K562 (cell line): ENCODE results near the gene MRPS18B. TPM values are rescaled to one million over a fixed set of nuclear protein-coding genes. Genes with fewer than 3 reads are reported as not detected.

Experiments used
- FOXK2 ChIP-seq, 2 experiments: fragments of 450-650 bp; IDR thresholded peaks in 1 of 2; conservative IDR thresholded peaks in 1 of 2; 2 replicates each; pipeline ENCODE4 v1.6.1; 2016; ENCODE audit warnings: low read depth in 2 of 2, mild to moderate bottlenecking in 1 of 2
- GTF2E2 ChIP-seq: fragments of 200-800 bp; sonication (Bioruptor generic); IDR thresholded peaks from 2 replicates; pipeline ENCODE4 v1.6.1; 2016; ENCODE audit warnings: missing genetic modification characterization, missing compliant biosample characterization
- HLTF ChIP-seq: fragments of 450-650 bp; IDR thresholded peaks from 2 replicates; pipeline ENCODE4 v1.6.1; 2016
- JUND ChIP-seq, 2 experiments: IDR thresholded peaks; 2 replicates in 1 of 2; 3 replicates in 1 of 2; pipeline ENCODE4 v1.6.1; 2011; ENCODE audit warnings: borderline replicate concordance in 2 of 2, low read depth in 2 of 2, low read length in 2 of 2, improper control_type of control experiment in 1 of 2, missing biosample characterization in 1 of 2, missing genetic modification characterization in 1 of 2, missing genetic modification reagents in 1 of 2
- LCOR ChIP-seq: sonication (generic); formaldehyde crosslinking; IDR thresholded peaks from 2 replicates; pipeline ENCODE4 v1.8.0; 2022; ENCODE audit warnings: mild to moderate bottlenecking, missing genetic modification reagents
- MED1 ChIP-seq: sonication (generic); formaldehyde crosslinking; IDR thresholded peaks from 2 replicates; pipeline ENCODE4 v1.8.1; 2023; ENCODE audit warnings: missing genetic modification reagents, borderline replicate concordance
- SMARCB1 ChIP-seq: IDR thresholded peaks from 2 replicates; pipeline ENCODE4 v1.6.1; 2011; ENCODE audit warnings: improper control_type of control experiment, low read depth; ENCODE audit not compliant: insufficient read length
- ZNF644 ChIP-seq: fragments of 200-800 bp; sonication (Bioruptor generic); IDR thresholded peaks from 2 replicates; pipeline ENCODE4 v1.6.1; 2016; ENCODE audit warnings: low read depth, missing genetic modification characterization, missing compliant biosample characterization
- polyA plus RNA-seq, 8 experiments: library from polyadenylated mRNA; depleted of rRNA in 4 of 8; stranded (reverse) in 5 of 8; unstranded in 3 of 8; fragments of >200 nt; fragmentation: Nextera tagmentation in 2 of 8; fragmentation: Illumina TruSeq in 1 of 8; extraction: Ambion mirVana in 2 of 8; extraction: Trizol in 1 of 8; gene quantifications; 2 replicates each; pipeline versions ENCODE4 v1.2.1 to v1.2.3, GENCODE V29; 2011 to 2014; ENCODE audit warnings: inconsistent platforms in 1 of 8, missing spikeins in 1 of 8
- total RNA-seq, 7 experiments: library from RNA; depleted of rRNA in 6 of 7; stranded (reverse); fragments of >200 nt in 6 of 7; fragmentation: Illumina TruSeq in 2 of 7; extraction: Trizol in 2 of 7; gene quantifications; 2 replicates each; pipeline versions ENCODE4 v1.2.1 to v1.2.3, GENCODE V29; 2011 to 2021; ENCODE audit warnings: low replicate concordance in 1 of 7
- TF ChIP-seq, protein P1 (sequence below): sonication (generic); formaldehyde crosslinking; IDR thresholded peaks from 2 replicates; pipeline ENCODE4 v1.5.0; 2020; ENCODE audit warnings: missing genetic modification reagents
- TF ChIP-seq, protein P2 (sequence below): fragments of 450-650 bp; IDR thresholded peaks from 2 replicates; pipeline ENCODE4 v1.6.1; 2014; ENCODE audit warnings: low read depth, mild to moderate bottlenecking, moderate library complexity, borderline replicate concordance
- TF ChIP-seq, protein P3 (sequence below): fragments of 150-350 bp; IDR thresholded peaks from 2 replicates; pipeline ENCODE4 v1.6.1; 2014; ENCODE audit warnings: low read depth, mild to moderate bottlenecking, low read length, borderline replicate concordance

The MRPS18B gene
- total and polyA plus RNA-seq, 9 of the 15 experiments (the other 6 are each of a cell fraction or from before 2014, with no cell fraction given), result 132 to 383 (median 178) TPM

DNA sequence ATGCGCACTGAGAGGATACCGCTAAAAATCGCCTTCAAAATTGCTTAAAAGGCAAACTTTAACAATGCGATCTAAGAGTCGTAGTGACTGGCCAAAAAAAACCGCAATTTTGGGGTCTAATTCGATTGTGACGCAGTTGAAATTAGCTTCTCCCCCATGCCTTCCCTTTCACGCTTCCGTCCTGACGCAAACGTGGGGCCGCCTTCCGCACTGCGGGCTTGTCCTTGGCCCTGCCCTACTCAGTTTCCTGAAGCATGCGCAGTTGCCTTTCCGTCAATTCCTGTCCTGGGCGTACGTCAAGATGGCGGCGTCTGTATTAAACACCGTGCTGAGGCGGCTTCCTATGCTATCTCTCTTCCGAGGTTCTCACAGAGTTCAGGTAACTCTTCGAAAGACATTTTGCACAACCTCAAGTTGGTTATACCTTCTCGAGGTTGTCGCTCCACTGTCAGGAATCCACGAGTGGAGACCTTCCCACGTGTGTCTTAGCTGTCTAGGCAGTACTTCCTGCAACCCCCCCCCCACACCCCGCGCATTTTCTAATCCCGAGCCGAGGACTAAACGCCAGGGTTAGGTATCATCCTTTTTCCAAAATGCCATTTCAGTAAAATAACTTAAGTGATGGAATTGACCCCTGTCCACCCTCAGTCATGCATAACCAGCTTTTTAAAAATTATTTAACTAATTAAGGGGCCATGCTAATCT, at the start of gene MRPS18B (continued):
- TF ChIP-seq, protein P1, sequence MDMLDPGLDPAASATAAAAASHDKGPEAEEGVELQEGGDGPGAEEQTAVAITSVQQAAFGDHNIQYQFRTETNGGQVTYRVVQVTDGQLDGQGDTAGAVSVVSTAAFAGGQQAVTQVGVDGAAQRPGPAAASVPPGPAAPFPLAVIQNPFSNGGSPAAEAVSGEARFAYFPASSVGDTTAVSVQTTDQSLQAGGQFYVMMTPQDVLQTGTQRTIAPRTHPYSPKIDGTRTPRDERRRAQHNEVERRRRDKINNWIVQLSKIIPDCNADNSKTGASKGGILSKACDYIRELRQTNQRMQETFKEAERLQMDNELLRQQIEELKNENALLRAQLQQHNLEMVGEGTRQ, result no peak
- no peak for TF ChIP-seq SMARCB1
- TF ChIP-seq, protein P2, sequence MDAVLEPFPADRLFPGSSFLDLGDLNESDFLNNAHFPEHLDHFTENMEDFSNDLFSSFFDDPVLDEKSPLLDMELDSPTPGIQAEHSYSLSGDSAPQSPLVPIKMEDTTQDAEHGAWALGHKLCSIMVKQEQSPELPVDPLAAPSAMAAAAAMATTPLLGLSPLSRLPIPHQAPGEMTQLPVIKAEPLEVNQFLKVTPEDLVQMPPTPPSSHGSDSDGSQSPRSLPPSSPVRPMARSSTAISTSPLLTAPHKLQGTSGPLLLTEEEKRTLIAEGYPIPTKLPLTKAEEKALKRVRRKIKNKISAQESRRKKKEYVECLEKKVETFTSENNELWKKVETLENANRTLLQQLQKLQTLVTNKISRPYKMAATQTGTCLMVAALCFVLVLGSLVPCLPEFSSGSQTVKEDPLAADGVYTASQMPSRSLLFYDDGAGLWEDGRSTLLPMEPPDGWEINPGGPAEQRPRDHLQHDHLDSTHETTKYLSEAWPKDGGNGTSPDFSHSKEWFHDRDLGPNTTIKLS, result peak; percentile 67; the same call in 1 of the 2 replicates
- peak; percentile 73; the same call in 1 of the 2 replicates for TF ChIP-seq HLTF
- 0 out of 2 replicates have a peak, but pooled peaks have one; percentile 64 for TF ChIP-seq ZNF644 (tag)
- TF ChIP-seq, protein P3, sequence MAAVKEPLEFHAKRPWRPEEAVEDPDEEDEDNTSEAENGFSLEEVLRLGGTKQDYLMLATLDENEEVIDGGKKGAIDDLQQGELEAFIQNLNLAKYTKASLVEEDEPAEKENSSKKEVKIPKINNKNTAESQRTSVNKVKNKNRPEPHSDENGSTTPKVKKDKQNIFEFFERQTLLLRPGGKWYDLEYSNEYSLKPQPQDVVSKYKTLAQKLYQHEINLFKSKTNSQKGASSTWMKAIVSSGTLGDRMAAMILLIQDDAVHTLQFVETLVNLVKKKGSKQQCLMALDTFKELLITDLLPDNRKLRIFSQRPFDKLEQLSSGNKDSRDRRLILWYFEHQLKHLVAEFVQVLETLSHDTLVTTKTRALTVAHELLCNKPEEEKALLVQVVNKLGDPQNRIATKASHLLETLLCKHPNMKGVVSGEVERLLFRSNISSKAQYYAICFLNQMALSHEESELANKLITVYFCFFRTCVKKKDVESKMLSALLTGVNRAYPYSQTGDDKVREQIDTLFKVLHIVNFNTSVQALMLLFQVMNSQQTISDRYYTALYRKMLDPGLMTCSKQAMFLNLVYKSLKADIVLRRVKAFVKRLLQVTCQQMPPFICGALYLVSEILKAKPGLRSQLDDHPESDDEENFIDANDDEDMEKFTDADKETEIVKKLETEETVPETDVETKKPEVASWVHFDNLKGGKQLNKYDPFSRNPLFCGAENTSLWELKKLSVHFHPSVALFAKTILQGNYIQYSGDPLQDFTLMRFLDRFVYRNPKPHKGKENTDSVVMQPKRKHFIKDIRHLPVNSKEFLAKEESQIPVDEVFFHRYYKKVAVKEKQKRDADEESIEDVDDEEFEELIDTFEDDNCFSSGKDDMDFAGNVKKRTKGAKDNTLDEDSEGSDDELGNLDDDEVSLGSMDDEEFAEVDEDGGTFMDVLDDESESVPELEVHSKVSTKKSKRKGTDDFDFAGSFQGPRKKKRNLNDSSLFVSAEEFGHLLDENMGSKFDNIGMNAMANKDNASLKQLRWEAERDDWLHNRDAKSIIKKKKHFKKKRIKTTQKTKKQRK, result 0 out of 2 replicates have a peak, but pooled peaks have one; percentile 1
- no peak for TF ChIP-seq JUND (IDR thresholded peaks at IDR 0.05; ENCODE audit: borderline replicate concordance, low read depth, low read length)
- TF ChIP-seq JUND (tag; IDR thresholded peaks at IDR 0.05; ENCODE audit: borderline replicate concordance, low read depth, low read length), result peak; percentile 82; the same call in 2 of the 3 replicates
- peak; percentile 77 to 86 for TF ChIP-seq FOXK2 (conservative IDR thresholded peaks at IDR 0.05 in 1 of 2, IDR thresholded peaks at IDR 0.05 in 1 of 2; ENCODE audit: low read depth in 2 of 2)
- TF ChIP-seq MED1 (CRISPR knock-in tag), result no peak
- TF ChIP-seq LCOR (CRISPR knock-in tag), result no peak; the same call in 1 of the 2 replicates
- TF ChIP-seq GTF2E2 (tag), result peak; percentile 94
